Gastrocnemius medialis (tissue), 4 donors: ENCODE measurements around the gene PLEKHM1.

Source experiments
- CTCF ChIP-seq, 5 experiments: fragments of 450-650 bp in 3 of 5; fragments of 200-600 bp in 2 of 5; sonication (generic) in 2 of 5; IDR thresholded peaks in 4 of 5; conservative IDR thresholded peaks in 1 of 5; 1 replicate in 4 of 5; 2 replicates in 1 of 5; pipeline ENCODE4 v1.5.1; 2016 to 2019; ENCODE audit warnings: antibody characterized with exemption in 5 of 5, mild to moderate bottlenecking in 3 of 5, moderate library complexity in 3 of 5
- POLR2A ChIP-seq, 2 donors: fragments of 450-650 bp; IDR thresholded peaks; one replicate each; pipeline ENCODE4 v1.6.1; 2017; ENCODE audit warnings: antibody characterized with exemption in 2 of 2, mild to moderate bottlenecking in 2 of 2, moderate library complexity in 2 of 2

- TF ChIP-seq CTCF (IDR thresholded peaks at IDR 0.05 in 4 of 5, conservative IDR thresholded peaks at IDR 0.05 in 1 of 5) (no peak), POLR2A (IDR thresholded peaks at IDR 0.05) (no peak)
Observed at GRCh38 chr17:45395569-45396415, 94.7 kb downstream of the PLEKHM1 start.
